ENCODE results near the gene GRM8.

Gene GRM8

DNA sequence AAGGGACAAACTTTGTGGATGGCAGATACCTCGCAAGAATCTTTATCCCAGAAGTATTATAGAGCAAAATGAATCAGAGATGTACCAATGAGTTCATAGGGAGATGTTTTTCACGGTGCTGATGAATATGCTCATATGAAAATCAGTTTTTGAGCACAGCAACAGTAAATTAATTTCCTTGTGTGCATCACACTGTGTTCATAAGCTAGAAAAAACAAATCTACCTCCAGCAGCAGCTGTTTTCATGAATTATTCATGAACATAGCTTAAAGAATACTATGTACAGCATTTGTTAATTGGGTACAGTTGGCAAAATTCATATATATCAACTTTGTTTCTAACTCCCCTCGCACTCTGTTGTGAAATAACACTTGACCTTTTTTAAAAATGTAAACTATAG, 809.8 kb downstream of the GRM8 start:
- DNase-seq (ENCODE audit: low read depth in 2 of 2) = no peak

DNA sequence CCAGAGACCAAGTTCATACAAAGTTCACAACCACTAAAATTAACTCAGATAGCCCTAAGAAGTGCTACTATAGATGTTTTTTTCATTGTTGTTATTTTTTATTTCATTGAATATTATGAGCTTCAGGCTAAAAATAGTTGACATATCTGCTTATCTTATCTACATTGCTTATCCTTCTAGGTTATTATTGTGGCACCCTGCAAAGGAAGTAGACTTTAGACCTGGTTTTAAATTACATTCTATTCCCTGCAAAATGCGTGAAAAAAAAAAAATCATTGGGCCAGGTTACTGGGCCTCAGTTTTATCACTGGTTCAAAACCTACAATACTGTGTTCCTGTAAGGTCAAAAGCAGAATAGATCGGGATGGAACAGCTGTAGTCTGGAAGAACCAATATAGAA, 811.0 kb downstream of the GRM8 start:
- no peak for DNase-seq (ENCODE audit: low read depth in 2 of 2)

DNA sequence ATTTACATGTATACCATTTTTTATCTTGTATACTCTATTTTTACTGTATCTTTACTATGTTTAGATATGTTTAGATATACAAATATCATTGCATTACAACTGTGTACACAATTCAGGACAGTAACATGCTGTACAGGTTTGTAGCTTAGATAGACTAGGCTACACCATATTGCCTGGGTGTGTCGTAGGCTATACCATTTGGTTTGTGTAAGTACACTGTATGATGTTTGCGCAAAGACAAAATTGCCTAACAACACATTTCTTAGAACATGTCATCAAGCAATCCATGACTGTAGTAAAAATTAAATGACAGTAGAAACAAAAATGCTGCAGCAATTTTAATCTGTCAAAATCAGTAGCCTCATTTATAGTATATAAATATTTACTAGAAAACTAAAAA, 812.2 kb downstream of the GRM8 start:
- no peak for DNase-seq (ENCODE audit: low read depth in 2 of 2)

DNA sequence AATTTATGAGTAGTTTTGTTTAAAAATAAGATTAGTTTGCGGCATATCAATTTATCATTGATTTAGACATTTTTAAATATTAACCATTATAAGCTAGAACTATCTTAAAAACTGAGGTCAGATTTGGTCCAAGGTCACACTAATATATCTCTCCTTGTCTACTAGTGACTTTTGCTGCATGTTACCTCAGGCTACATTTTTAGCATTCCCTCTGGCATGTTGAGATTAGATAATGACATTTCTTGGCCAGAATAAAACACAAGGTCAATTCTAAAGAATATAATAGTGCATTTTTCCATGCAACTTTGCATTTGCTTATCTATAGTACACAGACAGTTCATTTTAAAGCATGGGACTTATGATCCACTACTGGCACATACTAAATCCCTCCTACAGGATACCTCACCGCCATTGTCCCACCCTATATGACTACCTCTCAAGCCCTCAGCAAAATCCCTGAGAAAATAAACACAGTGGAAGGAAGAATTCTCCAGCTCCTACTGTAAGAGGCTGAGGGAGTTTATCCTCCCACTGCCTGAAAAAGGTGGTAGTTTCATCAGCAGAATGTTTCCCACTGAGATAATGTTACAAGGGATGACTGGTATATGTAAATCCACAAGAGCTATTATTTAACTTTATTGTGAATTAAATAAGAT, 816.4 kb downstream of the GRM8 start:
- DNase-seq (ENCODE audit: low read depth in 2 of 2) = no peak

DNA sequence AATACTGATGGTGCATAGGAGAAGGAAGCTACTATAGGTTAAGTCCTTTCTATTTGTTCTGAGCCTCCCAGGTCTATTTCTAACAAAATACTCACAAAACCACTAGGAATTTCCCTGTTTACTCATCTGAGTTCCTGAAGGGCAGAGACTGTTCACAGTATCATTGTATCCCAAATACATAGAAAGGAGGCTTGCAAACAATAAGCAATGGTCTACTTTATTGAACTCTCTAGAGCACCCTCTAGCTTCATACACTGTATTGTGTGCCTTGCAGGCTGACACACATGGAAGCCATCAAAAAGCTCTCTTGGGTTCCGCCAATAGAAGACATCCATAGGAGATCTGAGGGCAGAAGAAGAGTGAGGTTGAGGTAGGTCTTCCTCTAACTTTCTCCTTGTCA, 826.1 kb downstream of the GRM8 start:
- no peak for DNase-seq (ENCODE audit: low read depth in 2 of 2)

DNA sequence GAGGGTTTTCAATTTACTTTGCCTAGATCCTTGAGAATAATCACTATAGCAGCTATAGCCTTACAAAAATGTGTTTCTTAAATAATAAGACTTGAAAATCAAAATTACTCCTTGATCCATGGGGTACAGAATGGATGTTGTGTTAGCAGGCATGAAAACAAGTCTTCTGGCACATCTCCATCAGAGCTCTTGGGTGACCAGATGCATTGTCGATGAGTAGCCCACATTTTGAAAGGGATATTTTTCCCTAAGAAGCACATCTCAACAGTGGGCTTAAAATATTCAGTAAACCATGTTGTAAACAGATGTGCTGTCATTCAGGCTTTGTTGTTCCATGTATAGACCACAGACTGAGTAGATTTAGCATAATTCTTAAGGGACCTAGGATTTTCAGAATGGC, 827.8 kb downstream of the GRM8 start:
- DNase-seq (ENCODE audit: low read depth in 2 of 2) = no peak

DNA sequence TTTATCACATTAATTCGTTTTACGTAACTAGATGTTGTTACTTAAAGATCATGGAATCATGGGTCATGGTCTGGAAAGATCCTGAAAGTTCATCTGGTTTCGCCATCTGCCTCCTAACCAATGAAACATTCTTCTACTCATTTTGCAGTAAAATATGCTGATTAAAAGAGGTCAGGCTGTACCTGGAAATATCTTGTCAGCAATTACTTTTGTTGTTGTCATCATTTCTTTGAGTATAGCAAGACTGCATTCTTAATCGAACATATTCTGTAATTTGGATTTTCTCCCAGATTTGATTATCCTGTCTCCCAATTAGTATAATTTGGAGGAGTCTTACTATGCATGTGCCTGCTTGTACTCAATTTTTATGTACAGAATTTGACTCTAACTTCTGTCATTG, 833.7 kb downstream of the GRM8 start:
- DNase-seq (ENCODE audit: low read depth in 2 of 2) = no peak

DNA sequence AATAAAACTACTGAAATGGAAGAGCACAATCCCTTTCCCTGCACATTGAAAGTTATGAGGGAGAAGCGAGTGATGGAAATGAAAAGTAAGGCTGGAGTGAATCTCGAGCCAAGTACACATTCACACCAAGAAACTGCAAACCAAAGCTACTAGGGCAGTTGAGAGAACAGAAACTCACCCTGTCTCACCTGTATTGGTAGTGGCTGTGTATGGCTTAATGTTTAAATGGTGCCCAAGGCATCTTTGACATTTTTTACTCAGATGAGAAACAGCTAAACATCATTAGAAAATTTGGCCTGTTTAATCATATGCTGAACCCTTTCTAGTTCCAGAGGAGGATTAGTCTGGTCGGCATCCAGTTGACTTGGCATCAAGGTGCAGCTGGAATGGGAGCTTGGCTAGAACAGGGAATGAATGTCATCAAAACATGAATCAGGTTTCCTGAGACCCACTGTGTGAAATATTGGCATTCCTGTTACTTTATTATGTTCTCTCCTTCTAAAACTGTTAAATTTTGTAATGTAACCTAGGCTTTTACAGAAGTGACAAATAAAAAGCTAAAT, 840.8 kb downstream of the GRM8 start:
- no peak for DNase-seq (ENCODE audit: low read depth in 2 of 2)

DNA sequence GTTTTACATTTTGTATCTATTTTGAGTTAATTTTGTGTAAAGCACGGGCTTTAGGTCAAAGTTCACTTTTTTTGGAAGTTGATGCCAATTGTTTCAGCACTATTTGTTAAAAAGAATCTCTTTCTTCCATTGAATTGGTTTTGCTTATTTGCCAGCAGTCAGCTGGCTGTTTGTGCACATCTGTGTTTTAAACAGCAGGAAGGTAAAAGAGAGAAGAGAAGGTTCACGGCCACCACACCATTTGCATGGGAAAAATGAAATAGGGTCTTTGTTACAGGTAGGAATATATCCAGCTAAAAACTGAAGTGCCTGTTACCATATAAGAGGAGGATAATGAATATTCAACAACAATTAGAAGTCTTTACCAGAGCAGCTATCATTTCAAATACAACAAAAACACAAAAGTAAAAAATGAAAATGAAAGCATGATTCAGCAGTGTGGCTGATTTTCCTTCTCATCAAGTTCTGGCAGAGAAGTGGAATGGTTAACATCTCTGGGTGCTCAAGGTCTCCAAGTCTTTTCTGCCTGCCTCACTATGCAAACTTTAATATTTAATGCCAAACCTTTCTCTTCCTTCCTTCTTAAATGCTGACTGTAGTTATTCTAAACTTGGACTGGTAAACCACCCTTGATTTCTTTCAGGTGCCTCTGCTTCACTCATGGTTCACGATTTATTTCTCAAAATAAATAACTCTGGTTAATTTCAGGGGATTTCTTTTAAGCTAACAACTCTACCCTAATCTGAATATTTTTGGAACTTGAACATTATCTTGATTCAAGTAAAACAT, 841.5 kb downstream of the GRM8 start:
- no peak for DNase-seq (ENCODE audit: low read depth in 2 of 2)

DNA sequence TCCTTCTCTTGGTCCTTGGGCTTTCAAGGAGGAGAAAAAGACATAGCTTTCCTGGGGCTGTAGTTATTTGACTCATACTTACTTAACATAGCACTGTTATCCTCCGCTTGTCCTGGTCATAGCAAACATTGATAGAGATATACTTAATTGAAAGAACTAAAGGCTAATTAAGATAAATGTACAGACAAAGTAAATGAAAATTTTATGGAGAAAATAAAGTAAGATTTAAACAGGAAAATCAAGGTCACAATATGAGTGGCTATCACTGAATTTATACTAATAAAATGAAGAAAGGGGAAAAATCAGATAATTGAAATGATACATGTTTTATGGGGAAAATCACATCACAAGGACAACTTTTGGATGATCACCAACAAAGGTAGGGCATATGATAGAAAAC, 849.7 kb downstream of the GRM8 start:
- no peak for DNase-seq (ENCODE audit: low read depth in 2 of 2)

DNA sequence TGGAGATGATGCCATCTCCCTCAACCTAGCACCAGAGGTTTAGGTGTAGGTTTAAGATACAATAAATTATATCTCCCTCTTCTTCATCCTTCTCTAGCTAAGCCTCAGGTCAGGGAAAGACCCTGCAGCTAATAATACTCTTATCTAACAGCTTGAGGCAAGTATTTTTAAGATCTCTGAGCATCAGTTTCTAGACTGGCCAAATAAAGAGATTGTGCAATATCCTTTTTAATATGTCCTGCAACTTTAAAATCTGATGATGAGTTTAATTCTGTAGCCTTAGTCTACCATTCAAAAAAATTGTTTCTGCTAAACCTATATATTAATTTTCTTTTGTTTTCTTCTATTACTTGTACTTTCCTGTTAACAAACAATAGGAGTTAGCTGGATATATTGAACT, 850.8 kb downstream of the GRM8 start:
- no peak for DNase-seq (ENCODE audit: low read depth in 2 of 2)

DNA sequence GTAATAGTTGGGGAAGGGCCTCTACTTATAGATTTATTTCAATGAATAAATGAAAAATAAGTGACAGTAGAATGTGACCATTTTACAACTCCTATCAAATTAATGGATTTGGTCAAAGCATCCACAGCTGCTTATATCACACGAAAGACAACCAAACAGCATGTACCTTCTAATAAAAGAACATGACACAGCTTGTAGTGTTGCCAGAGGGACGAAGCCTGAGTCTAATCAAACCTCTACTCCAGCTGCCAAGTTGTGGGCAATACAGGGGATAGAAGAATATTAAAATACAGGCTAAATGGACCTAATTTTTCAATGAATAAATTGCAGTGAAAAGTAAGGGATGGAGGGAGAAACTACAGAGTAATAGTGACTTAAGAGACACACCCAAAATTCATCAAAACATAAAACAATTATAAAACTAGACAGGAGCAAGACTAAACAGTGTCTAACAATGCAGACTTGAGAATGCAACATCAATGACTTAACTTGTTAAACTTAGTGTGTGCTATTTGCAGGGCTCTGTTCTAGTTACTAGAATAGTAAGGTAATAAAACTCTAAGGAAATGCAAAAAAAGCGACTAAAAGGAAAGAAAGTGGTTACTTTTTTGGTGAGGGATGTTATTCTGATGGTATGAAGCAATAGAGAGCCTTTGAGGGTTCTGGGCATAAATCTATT, 853.8 kb downstream of the GRM8 start:
- DNase-seq (ENCODE audit: low read depth in 2 of 2) = no peak

DNA sequence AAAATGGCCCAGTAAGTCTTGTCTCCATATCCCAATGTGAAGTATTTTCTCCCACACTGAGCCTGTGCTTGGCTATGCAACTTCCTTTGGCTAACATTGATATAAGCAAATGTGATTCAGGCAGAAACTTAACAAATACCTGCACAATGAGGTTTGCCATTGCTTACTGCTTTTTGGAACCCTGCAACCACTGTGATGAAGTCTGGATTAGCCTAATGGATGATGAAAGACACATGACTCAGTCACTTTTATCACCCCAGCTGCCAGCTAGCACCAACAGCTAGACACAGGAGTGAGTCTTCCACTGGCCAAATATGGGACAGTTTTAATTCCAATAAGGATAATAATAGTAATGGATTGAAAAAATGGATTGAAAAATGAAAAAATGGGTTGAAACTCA, 854.5 kb downstream of the GRM8 start:
- no peak for DNase-seq (ENCODE audit: low read depth in 2 of 2)

DNA sequence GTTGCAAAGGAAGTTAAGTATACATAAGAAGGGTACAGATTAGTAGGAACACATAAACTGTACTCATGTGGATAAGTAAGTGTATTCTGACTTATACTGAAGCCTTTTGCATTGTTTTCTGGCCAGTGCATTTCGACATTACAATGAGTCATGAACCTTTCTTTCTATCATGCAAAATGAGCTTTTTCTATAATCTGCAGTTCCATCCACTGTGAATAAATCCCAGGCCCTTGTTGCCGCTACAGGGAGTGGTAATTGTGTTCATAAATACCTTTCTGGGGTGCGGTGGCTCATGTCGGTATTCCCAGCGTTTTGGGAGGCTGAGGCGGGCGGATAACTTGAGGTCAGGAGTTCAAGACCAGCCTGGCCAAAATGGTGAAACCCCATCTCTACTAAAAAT, 858.3 kb downstream of the GRM8 start:
- no peak for DNase-seq (ENCODE audit: low read depth in 2 of 2)
